Head of caudate nucleus (tissue), 42 donors: ENCODE measurements around the gene ARF5.

Experiments
- DNase-seq, 42 donors: peaks; one replicate each; pipeline versions ENCODE4 v3.0.0 to v3.0.0-alpha.2; 2020 to 2021; ENCODE audit warnings: mixed read lengths in 7 of 42
- intact Hi-C: fragments of 100-400 bp; cut with DNase I; formaldehyde crosslinking; loops from one replicate; pipeline ENCODE4 v1.15.0; 2022

ARF5 gene

DNA sequence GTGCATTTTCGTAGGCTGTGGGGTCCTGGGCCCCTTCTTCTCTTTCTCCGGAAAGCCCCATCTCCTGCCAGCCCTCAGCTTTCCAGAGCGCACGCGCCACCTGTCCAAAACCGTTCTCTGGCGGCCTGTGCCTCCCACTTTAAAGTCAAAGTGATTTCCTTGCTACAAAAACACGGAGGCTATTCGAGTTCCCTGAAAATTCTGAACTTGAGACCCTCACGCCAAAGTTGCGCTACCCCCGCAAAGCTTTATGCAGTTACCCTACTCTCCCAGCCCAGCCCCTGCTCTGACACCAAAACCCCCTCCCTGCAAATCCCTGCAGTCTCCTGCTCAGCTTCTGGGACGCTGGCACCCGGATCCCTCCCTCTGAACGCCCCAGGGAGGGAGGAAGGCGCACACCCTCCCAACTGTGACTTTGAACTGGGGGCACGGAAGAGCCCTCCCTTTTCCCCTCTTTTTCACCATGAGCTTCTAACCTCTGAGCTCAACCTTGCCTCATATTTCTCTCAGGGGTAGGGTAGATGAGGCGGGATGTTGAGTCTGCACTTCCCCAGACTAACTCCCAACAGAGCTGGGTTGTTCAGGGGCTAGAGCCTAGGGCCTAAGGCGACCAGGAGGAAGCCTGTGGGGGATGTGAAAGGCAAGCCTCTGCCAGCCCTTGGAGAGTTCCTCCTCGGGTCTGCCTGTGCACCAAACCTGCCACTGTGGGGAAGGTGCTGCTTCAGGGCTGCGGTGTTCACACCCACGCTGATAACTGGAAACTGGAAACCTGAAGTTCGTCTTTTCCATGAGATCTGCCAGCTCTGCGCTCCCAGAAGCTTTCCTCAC is 32.4 kb downstream of the ARF5 start:
- intact Hi-C loops: no loop called here
- DNase-seq: peak in 25 of 42 donors; percentile 12 to 55 (median 36)

DNA sequence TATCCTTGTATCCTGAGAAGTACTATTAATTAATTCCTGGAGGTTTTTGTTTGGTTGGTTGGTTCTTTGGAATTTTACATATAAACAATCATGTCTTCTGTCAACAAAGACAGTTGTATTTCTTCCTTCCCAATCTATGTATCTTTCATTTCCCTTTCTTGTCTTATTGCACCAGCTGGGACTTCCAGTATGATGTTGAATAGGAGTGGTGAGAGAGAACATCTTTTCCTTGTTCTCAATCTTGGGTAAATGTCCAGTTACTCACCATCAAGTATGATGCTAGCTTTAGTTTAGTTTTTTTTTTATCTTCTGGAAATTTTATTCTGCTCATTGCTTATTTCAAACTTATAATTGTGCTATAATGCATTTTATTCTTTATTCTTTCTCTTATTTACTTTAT is 37.1 kb downstream of the ARF5 start:
- intact Hi-C loops: no loop called here
- DNase-seq: no peak

DNA sequence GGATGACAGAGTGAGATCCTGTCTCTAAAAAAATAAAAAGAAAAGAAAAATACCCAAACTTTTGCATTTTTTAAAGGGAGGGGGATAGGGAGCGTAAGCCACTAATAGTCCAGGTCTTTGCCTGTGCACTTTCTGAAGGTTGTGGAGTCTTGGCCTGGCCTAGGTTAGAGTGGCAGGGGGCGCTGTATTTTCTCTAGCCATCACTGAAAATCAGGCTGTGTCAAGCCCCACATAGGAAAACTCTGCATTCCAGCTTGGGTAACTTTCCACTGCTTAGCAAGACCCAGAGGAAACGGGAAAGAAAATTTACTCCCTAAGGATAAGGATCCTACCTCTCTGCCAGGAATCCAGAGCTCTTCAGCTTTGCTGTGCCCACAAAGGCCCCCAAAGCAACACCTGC is 40.2 kb downstream of the ARF5 start:
- DNase-seq: no peak
- intact Hi-C loops: no loop called here

DNA sequence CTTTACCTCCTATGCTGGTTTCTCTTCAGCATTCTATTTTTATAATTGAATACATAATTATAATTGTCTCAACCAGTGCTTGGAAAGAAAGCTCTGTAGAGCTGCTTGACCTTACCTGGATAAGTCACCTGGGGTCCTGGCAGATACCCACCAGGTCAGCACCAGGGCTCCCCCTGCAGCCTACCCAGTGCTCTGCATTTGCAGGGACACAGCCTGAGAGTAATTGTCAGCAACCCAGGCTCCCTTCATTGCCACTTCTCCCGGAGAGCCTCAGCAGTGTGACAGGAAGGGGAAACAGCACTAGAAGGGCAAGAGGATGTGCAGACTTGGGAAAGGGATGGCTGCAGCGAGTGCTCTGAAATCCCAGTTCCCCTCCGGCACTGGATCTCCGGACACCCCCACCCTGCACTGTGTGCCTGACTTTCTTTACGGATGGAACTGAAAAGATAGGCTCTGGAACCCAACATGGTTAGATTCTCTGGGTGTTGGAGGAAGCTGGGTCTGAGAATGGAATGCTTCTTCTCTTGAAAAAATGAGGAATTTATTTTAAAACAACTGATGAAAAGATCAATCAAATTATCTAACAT is 41.1 kb downstream of the ARF5 start:
- intact Hi-C loops: no loop called here

DNA sequence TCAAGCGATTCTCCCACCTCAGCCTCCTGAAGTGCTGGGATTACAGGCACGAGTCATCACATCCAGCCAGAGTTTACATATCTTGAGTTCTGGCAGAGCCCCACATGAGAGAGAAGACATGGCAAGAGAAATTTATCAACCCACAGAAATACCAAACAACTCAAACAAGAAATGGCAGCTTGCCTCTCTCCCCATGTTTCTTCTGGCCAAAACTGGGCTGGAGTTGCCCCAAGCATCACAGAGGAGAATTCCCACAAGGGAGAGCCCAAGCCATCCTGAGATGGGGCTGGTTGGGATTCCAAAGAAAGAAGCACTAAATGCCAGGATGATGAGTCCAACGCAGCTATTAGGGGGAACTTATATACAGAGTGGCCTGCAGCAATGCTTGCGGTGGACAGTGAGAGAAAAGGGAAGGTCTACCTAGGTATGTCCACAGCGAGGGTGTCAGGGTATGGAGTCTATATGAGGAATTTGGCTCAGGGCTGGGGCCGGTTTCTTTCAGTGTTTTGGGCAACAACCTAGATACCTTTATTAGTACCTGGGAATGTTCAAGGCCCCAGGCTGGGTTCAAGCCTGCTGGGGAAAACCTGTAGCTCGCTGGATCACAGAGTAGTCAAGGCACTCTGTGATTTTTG is 44.2 kb downstream of the ARF5 start:
- intact Hi-C loops: no loop called here
- no peak for DNase-seq

More for the DNA sequence above, 41.1 kb downstream of the ARF5 start:
- DNase-seq: peak in 11 of 42 donors; percentile 8 to 46 (median 21)

DNA sequence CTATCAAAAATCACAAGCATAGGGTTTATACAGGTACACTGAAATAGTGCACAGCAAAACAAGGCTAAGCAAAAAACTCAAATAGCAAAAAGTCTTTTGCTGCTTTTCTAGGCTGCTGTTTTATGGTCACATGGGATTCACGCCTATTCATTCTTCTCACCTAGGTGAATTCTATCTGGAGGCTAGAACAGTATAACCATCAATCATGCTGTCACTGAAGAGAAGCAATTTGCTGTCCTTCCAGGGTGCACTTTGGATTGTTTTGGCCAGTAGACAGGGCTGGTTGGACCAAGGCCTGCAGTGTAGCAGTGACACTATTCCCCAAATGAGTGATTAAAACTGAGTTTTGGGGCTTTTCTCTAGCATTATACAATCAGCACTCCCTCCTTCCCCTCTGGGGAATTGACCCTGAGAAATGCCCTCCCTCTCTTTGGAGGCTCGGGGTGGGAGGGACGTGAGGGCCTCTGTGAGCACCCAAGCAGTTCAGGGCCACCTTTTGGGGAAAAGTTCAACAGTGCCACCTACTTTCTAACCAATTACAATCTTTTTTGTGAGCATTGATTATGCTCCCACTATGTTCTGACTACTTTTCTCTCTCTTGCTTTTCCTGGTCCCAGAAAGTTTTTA is 47.6 kb downstream of the ARF5 start:
- intact Hi-C loops: no loop called here
- DNase-seq: no peak

DNA sequence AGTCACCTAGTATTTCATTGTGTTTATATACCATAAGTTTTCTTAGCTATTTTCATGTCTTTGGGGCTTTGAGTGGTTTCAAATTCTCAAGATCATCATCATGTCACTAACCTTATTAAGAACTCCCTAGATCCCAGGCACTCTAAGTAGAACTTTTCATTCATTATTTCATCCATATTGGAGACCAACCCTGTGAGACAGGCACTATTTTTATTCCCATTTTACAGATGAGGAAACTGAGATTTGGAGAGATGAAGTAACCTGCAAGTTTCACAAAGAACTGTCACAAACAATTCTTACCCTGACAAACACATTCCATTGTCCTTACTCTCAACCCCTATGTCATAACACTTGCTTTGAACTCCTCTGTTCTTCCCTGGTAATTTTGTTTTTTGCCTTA is 50.0 kb downstream of the ARF5 start:
- no peak for DNase-seq
- intact Hi-C loops: no loop called here
